Prostate gland (tissue), 2 donors: Measurements from ENCODE around the gene ZBTB7C. TPM values are rescaled to one million over a fixed set of nuclear protein-coding genes. Genes with fewer than 3 reads are reported as not detected.

Experiments used
- DNase-seq: peaks from one replicate; pipeline ENCODE4 v3.0.0-alpha.2; 2019; ENCODE audit warnings: low spot score
- H3K27ac ChIP-seq, 2 donors: fragments of 200-600 bp; sonication (generic); 2 replicates each; pipeline ENCODE4 v1.5.1; 2017 to 2019
- H3K27me3 ChIP-seq: fragments of 200-600 bp; sonication (generic); replicated peaks from 2 replicates; pipeline ENCODE4 v1.5.1; 2019; ENCODE audit not compliant: insufficient read depth
- H3K36me3 ChIP-seq, 2 donors: fragments of 200-600 bp; sonication (generic); 1 replicate in 1 of 2; 2 replicates in 1 of 2; pipeline versions ENCODE4 v1.5.1 to v1.8.1; 2017 to 2019
- H3K4me1 ChIP-seq: fragments of 200-600 bp; sonication (generic); replicated peaks from 2 replicates; pipeline ENCODE4 v1.5.1; 2019
- H3K4me3 ChIP-seq, 2 donors: fragments of 200-600 bp; sonication (generic); 2 replicates each; pipeline ENCODE4 v1.5.1; 2017 to 2019
- H3K9me3 ChIP-seq: fragments of 200-600 bp; sonication (generic); 2 replicates; pipeline ENCODE4 v1.5.1; 2017
- POLR2A ChIP-seq: fragments of 450-650 bp; IDR thresholded peaks from one replicate; pipeline ENCODE4 v1.6.1; 2016; ENCODE audit warnings: antibody characterized with exemption, mild to moderate bottlenecking
- POLR2AphosphoS5 ChIP-seq: sonication (generic); formaldehyde crosslinking; IDR thresholded peaks from one replicate; pipeline ENCODE4 v1.6.1; 2017; ENCODE audit warnings: antibody characterized with exemption
- WGBS: methylation state at CpG from one replicate; pipeline ENCODE4 v1.1.5; 2018; 5-methylcytosine and 5-hydroxymethylcytosine counted together
- intact Hi-C: fragments of 100-400 bp; cut with DNase I; formaldehyde crosslinking; loops from one replicate; pipeline ENCODE4 v1.14.2; 2022
- total RNA-seq, 2 donors: library from RNA; depleted of rRNA; stranded (reverse); fragments of >200 nt; gene quantifications; one replicate each; pipeline ENCODE4 v1.1.0, GENCODE V29; 2016
- TF ChIP-seq, protein P1 (sequence below), 4 experiments: fragments of 200-600 bp in 2 of 4; fragments of 450-650 bp in 2 of 4; sonication (generic) in 2 of 4; IDR thresholded peaks; 1 replicate in 3 of 4; 2 replicates in 1 of 4; pipeline ENCODE4 v1.5.1; 2016 to 2019; ENCODE audit warnings: antibody characterized with exemption in 4 of 4, mild to moderate bottlenecking in 2 of 4, moderate library complexity in 2 of 4

Gene ZBTB7C
- total RNA-seq, 2 donors from 2014 or later = 14.7 to 48.9 TPM

DNA sequence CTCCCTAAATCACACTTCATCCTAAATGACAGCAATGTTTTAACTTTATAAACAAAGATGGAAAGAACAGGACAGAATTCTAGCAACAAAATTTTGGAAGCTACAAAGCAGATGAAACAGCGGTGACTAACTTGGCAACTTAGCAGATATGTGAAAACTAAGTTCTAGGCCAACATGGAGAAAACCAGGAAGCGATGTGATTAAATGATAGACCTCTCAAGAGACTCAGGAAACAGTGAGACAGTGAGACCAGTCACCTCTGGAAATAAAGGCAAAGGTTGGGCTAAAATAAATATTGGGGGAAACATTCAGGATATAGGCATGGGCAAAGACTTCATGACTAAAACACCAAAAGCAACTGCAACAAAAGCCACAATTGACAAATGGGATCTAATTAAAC lies 24.4 kb upstream of the ZBTB7C start:
- no peak overlapping the region for H3K27ac ChIP-seq
- intact Hi-C loops = no loop called here
- 90% methylated on average over 2 of the region's 2 CpGs for whole genome bisulfite sequencing

DNA sequence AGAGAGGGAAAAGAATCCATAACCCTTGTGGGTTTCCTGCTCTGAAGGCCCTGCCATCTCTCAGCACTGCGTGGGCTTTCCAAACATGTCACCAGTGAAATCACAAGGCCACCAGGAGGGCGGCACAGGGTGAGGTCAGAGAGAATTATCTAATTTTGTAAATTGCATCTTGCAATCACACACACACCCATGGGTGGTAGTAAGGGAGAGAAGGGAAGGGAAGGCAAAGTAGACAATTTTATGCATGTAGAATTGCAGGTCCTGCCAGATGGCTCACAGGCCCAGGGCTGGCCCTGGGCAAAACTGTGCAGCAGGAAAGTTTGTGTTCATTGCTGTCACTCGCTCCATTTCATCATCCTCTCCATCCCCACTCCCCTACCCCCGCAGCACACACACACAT lies 21.0 kb upstream of the ZBTB7C start:
- 96% methylated on average over 4 of the region's 4 CpGs for WGBS

More for the DNA sequence above, 24.4 kb upstream of the ZBTB7C start:
- Histone ChIP-seq H3K4me3 (no peak overlapping the region), H3K27me3 (no peaks in the 10 kb centered on the region), H3K36me3 (no peaks in the 10 kb centered on the region), H3K9me3 (no peaks in the 10 kb centered on the region), H3K4me1 (no peaks in the 10 kb centered on the region)
- DNase-seq = no peak
- TF ChIP-seq POLR2A (no peak), POLR2AphosphoS5 (no peak)
- TF ChIP-seq, protein P1, sequence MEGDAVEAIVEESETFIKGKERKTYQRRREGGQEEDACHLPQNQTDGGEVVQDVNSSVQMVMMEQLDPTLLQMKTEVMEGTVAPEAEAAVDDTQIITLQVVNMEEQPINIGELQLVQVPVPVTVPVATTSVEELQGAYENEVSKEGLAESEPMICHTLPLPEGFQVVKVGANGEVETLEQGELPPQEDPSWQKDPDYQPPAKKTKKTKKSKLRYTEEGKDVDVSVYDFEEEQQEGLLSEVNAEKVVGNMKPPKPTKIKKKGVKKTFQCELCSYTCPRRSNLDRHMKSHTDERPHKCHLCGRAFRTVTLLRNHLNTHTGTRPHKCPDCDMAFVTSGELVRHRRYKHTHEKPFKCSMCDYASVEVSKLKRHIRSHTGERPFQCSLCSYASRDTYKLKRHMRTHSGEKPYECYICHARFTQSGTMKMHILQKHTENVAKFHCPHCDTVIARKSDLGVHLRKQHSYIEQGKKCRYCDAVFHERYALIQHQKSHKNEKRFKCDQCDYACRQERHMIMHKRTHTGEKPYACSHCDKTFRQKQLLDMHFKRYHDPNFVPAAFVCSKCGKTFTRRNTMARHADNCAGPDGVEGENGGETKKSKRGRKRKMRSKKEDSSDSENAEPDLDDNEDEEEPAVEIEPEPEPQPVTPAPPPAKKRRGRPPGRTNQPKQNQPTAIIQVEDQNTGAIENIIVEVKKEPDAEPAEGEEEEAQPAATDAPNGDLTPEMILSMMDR (IDR thresholded peaks at IDR 0.05) = no peak

DNA sequence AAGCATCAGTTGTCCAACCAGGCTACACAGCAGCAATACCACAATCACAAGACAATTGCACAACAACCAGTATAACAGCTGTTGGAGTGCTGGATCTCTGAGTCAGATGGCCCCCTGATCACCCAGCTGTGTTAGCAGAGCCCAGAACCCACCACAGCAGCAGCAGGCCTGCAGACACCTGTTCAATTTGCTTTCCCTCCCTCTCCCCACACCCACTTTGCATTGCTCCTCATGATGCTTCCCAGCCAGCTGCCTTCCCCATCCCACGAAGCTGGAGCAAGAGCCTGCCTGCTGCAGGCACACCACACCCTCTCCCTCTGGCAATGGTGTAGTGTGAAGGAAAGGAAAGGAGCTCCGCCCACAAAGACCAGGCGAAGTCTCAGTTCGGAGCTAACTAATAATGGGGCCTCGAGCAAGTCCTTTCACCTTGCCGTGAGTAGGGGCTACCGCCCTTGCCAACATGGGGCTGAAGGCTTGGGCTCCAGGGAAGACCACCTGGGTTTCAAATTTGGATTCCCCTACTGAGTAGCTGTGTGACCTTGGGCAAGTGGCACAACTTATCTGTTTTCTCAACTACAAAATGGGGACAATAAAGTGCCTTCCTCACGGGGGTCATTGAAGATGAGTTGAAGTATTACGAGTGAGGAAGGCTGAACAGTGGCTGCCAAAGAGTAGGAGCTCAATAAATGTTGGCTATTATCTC lies 19.4 kb upstream of the ZBTB7C start:
- TF ChIP-seq POLR2A = no peak
- no peak for TF ChIP-seq POLR2AphosphoS5
- TF ChIP-seq, protein P1 (IDR thresholded peaks at IDR 0.05) = no peak
- H3K36me3 ChIP-seq = no peaks in the 10 kb centered on the region
- H3K9me3 ChIP-seq = no peaks in the 10 kb centered on the region
- DNase-seq = no peak
- no peaks in the 10 kb centered on the region for H3K27me3 ChIP-seq
- intact Hi-C loops = no loop called here
- no peaks in the 10 kb centered on the region for H3K4me1 ChIP-seq
- no peak overlapping the region for H3K27ac ChIP-seq
- WGBS = 61% methylated on average over 9 of the region's 9 CpGs
- no peak overlapping the region for H3K4me3 ChIP-seq

More for the DNA sequence above, 21.0 kb upstream of the ZBTB7C start:
- TF ChIP-seq POLR2AphosphoS5 = no peak
- TF ChIP-seq, protein P1 (IDR thresholded peaks at IDR 0.05) = no peak
- TF ChIP-seq POLR2A = no peak
- Histone ChIP-seq H3K36me3 (no peaks in the 10 kb centered on the region), H3K4me1 (no peaks in the 10 kb centered on the region), H3K4me3 (no peak overlapping the region), H3K27ac (no peak overlapping the region), H3K27me3 (no peaks in the 10 kb centered on the region), H3K9me3 (no peaks in the 10 kb centered on the region)
- DNase-seq = no peak
- intact Hi-C loops = no loop called here

DNA sequence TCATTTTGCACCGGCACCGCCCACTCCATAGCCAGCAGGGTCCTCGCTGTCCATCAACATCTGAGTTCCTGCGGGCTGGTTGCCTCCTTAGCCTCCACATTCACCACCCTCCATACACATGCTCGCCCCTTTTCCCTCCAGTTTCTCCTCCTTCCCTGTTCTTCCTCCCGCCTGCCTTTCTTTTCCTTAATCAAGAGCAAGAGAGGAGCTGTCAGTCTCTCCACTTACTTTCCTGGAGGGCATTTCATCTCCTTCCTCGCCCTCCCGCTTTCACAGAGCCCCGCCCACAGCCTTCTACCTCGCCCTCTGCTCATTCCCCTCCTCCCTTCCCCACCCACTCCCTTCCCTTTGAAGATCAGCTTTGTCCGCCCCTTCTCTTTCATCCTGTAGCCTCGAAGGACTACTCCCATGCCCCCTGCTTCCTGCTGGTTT lies 13.8 kb upstream of the ZBTB7C start:
- TF ChIP-seq, protein P1 (IDR thresholded peaks at IDR 0.05) = no peak
- no peak for TF ChIP-seq POLR2A
- no peak for TF ChIP-seq POLR2AphosphoS5
- Histone ChIP-seq H3K9me3 (no peaks in the 10 kb centered on the region), H3K27ac (no peak overlapping the region), H3K27me3 (no peaks in the 10 kb centered on the region), H3K4me1 (no peaks in the 10 kb centered on the region), H3K4me3 (no peak overlapping the region), H3K36me3 (no peaks in the 10 kb centered on the region)
- 12% methylated on average over 12 of the region's 12 CpGs for WGBS
- DNase-seq = no peak
- intact Hi-C loops = no loop called here
